ENCODE data around the gene SPG7.

GRCh38 chr16:89502081-89502843 lies 5.9 kb upstream of the SPG7 start:
- TF ChIP-seq CTCF (IDR thresholded peaks at IDR 0.05), result no peak
- no peak for TF ChIP-seq POLR2A (IDR thresholded peaks at IDR 0.05)
- no peak for TF ChIP-seq EP300 (IDR thresholded peaks at IDR 0.05)
